Left kidney (tissue), 2 donors: ENCODE results near the gene RGS8. TPM values are rescaled to one million over a fixed set of nuclear protein-coding genes. Genes with fewer than 3 reads are reported as not detected.

ENCODE experiments used
- DNase-seq: peaks from one replicate; pipeline ENCODE4 v3.0.0-alpha.2; 2013
- polyA plus RNA-seq: library from polyadenylated mRNA; unstranded; fragments of 120-200 nt; gene quantifications from one replicate; pipeline ENCODE4 v1.2.1, GENCODE V29; 2013; ENCODE audit not compliant: insufficient read length

Gene RGS8
- polyA plus RNA-seq, 1 donor = 0.12 TPM

GRCh38 chr1:182671750-182672486 is 12.5 kb downstream of the RGS8 start:
- no peak for DNase-seq

GRCh38 chr1:182670032-182670749 is 14.2 kb downstream of the RGS8 start:
- DNase-seq = no peak

DNA sequence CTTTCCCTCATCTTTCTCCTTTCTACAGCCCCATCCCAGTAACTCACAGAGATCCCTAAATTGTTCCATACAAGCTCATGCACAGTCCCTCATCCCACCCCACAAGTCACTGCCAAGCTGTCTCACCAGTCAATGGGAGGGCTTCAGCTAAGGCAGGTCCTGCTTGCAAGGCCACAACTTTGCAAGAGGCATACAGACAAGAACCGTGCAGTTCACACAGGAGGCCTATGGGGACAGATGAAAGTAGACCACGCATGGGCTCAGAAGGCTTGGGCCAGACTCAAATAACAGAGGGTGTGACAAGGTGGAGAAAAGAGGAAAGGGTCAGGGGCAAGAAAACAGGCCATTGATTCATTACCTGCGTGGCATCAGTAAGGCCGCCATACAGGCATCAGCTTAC is 15.1 kb downstream of the RGS8 start:
- DNase-seq = no peak

DNA sequence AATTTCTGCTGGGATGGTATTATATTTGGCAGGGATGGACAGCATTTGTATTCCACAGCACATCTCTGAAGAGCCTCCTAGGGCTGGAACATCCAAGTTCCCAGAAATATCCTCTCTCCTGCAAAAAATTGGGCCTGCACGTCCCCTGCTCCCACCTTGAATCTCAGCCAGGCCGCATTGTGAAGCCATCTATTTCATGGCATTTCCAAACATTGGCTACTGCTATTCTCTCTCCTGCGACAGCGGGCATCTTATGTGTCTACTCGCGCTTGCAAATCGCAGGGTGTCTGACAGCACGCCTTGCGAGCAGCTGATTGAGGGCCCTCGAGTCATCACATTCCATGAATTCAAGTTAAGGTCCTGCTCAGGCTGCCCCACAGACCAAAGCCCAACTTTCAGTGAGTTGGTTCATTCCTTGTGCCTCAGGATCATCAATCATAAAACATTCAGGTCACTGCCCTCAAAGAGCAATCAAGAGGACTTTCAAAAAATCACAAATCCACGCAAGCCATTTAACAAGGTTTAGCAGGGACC is 15.8 kb downstream of the RGS8 start:
- DNase-seq = no peak

- DNase-seq = no peak
Measured at GRCh38 chr1:182667848-182668505, 16.4 kb downstream of the RGS8 start.

DNA sequence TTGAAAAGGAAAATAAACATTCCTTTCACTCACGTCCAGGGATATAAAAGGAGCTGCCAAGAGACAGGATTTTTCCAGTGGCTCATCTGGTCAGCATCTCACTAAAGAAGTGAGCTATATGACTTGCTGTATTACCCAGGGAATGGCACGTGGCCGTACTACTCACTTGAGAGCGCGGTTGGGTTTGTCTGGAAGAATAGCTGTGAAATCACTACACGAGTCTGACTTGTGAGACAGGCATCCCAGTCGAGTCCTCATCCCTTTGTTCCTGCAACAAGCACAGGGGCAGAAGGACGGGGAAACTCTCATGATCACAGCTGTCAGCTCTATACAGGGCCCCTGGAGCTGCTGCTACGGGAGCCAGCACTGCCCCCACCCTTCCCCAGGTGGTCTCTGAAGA is 17.7 kb downstream of the RGS8 start:
- DNase-seq = no peak

DNA sequence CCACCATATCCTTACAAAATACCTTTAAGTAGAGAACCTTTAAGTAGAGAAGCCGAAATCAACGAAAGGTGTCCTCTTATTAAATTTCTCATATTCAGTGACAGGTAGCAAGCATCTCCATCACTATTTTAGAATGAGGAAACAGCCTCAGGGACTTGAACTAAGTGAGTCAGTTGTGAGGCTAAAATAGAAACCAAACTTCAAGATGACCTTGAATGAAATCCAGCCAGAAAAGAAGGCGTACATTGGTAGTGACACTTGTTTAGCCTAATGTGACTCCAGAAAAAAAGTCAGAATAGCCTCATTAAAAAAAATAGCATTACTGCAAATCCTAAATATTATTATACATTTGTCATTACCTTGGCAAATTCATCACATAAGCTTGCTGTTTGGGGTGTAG is 20.1 kb downstream of the RGS8 start:
- no peak for DNase-seq

- DNase-seq = no peak
Measured at GRCh38 chr1:182662956-182663355, 21.4 kb downstream of the RGS8 start.

- DNase-seq = no peak
Measured at GRCh38 chr1:182662121-182662890, 22.1 kb downstream of the RGS8 start.

DNA sequence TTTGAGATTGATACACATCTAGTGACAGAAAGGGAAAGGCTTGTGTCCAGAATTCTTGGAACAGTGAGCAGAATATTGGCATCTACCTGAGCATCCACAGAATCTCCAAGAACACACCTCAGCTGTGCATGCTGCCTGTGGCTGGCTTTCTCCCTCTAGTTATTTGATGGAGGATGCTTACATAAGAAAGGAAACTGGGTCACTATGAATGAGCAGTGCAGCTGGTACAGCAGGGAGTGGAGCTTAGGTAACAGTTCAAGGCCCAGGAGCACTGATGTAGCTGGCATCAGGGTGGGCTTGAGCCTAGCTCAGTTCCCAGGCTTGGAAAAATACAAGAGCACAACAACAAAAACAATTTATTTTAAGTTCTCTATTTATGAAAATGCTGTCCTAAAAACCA is 26.3 kb downstream of the RGS8 start:
- no peak for DNase-seq

GRCh38 chr1:182656842-182657397 is 27.5 kb downstream of the RGS8 start:
- DNase-seq = no peak

DNA sequence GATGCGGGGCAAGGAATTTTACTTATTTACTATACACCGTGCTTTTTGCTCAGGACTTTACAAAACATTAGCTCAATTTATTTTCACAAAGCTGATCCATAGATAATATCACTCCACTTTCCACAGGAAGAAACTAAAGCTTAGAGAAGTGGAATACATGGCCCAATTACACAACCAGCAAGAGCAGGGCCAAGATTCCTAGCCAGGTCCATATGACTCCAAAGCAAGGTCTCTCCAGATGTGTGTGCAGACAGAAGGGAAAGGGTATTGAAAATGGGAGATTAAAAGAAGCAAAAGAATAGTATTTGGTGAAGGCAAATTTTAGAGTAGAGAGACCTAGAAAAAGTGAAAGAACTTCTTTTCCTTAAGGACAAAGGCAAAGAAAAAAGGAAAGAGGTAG is 30.4 kb downstream of the RGS8 start:
- no peak for DNase-seq

GRCh38 chr1:182652933-182653332 is 31.5 kb downstream of the RGS8 start:
- no peak for DNase-seq

- no peak for DNase-seq
Measured at GRCh38 chr1:182651339-182651724, 33.1 kb downstream of the RGS8 start.

DNA sequence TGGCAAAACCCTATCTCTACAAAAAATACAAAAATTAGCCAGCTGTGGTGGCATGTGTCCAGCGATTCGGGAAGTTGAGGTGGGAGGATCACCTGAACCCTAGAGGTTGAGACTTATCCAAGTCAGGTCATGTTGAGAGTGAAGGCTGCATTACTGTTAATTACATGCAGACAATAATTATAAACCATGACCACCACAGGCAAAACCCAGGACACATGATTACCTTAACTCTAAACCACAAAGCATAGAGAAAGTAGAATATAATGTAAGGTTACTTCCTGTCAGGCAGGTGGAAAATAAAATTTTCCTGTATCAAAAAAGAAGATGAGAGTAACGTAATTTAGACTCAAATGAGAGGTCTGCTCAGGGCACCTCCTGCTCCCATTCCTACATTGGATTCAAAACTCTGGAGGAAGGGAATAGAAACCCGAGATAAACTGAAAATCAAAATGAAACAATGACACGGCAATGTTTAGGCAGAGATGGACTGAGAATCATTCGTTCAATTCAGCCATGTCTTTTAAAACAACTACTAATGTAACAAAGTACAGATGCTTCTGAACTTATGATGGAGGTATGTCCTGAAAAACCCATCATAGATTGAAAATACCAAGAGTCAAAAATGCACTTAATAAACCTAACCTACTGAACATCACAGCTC is 33.6 kb downstream of the RGS8 start:
- DNase-seq = no peak

GRCh38 chr1:182649041-182649440 is 35.3 kb downstream of the RGS8 start:
- DNase-seq = no peak

GRCh38 chr1:182646739-182647138 is 37.6 kb downstream of the RGS8 start:
- no peak for DNase-seq

- no peak for DNase-seq
Measured at GRCh38 chr1:182644886-182645285, 39.5 kb downstream of the RGS8 start.

GRCh38 chr1:182643699-182644098 is 40.7 kb downstream of the RGS8 start:
- DNase-seq = no peak

DNA sequence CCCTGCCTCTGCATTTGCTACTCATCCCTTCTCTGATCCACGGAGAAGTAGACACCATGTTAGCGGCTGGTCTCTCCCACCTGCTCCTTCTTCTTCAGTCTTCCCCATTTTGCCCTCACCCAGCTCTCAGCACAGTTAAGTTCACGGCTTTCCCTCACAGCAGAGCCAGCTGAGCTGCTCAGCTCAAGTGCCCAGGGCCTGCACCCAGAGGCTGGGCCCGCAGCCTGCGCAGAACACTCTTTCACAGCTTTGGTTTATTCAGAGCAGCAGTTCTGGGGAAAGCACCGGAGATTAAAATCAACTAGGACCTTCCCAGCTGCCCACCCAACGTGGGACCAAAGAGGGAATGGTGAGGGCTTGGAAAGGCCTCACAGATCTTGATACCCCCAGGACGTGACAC is 41.9 kb downstream of the RGS8 start:
- DNase-seq = no peak

GRCh38 chr1:182641561-182641960 is 42.8 kb downstream of the RGS8 start:
- no peak for DNase-seq
